ENCODE results near the gene UTP15.

The UTP15 gene

DNA sequence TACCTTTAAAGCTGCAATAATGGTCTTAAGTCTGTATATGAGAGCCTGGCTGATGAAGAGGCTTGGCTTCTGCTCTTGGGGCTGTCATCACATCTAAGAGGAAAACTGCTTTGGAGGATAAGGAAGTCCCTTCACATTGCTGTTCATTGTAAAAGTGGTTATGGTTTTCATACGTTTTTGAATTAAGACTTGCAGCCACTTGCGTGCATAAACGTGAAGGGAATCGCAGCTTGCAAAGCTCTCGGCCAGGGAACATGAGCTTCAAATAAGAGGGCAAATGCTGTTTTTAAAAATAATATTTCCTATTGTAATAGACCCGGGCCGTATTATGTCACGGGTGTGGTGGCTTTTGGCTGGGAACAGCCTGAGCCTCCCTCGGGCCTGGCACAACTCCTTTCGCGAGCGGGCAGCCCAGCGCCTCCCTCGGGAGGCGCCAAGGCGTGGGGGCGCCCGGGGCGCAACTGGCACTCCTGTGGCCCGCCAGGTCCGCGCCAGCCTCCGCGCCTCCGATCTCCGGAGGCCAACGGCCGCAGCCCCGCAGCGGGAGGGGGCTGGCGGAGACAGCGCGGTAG lies 59.9 kb downstream of the UTP15 start:
- no peak for DNase-seq

DNA sequence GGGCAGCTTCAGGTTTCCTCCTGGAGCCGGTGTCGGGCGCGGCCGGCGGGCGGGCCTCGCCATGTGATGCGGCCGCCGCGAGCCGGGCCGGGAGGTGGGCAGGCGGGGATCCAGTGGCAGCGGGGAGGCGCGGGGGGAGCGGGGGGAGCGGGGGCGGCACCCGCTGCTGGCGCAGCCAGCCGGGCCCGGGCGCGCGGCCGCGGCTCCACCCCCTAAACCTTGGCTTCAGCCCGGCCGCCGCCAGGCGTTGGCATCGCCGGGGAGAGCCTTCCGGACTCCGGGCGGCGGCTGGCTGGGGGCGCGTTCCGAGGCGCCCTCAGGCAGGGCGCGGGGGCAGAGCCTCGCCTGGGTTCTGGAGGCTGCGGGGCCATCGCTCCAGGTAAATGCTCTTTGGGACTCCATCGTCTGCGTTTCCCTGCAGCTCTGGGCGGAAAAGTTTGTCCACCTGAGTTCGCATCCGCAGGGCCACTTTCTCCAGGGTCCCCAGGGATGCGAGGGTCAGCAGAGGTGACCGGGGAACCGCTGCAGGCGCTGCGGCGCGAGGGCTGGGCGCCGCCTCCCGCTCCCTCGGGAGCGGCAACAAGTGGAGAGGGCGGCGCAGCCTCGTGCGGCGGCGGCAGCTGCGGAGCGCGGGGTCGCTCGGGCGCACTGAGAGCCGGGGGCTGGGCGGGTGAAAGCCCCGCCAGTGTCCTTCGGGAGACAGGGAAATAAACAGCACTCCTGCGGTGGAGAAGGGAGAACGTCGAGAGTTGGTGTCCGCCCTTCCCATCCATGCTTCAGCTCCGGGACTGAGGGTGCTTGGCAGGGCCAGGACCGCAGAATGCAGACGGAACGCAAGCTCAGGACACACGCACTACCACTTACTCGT lies 60.6 kb downstream of the UTP15 start, which contains the start of gene ARHGEF28:
ARHGEF28 (plus strand) TSS at position 253 of the 868 bp plus-strand sequence. CDS start 58,656 bp downstream, outside the sequence.
- DNase-seq = no peak

DNA sequence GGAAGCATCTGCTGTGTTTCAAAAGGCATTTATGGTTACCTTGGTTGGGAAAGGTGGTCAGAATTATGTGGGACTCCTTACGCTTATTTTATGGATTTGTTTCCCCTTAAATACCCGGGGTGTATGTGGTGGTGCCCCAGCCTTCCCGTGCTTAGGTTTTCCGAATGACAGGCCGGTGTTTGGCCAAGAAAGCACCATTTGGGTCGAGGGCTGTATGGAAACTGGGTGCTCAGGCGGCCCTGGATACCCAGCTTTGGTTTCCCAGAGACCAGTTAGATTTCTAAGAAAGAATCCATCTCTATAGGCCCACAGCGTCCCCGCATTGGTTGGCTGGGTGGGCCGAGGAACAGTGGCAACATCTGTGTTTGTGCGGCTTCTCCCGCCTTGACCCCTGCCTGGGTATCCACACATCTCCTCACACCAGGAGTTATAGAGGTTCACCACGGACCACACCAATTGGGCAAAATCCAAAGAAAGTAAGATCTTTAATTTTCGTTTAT lies 61.3 kb downstream of the UTP15 start:
- DNase-seq = no peak

DNA sequence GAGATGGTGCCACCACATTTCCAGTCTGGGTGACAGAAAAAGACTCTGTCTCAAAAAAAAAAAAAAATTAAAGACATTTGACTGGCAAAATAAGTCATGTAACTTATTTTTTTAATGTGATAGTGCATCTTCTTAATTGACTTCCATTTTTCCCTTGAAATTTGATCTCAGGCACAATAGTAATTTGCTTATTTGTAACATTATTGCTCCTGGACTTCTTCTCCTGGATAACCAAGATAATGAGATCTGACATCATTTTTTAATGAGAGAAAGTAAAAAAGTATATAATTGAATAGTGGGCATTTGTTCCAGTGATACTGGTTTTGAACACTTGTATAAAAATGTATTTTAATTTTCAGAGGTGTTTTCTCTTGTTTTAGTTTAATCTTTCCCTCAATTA lies 63.9 kb downstream of the UTP15 start:
- no peak for DNase-seq

DNA sequence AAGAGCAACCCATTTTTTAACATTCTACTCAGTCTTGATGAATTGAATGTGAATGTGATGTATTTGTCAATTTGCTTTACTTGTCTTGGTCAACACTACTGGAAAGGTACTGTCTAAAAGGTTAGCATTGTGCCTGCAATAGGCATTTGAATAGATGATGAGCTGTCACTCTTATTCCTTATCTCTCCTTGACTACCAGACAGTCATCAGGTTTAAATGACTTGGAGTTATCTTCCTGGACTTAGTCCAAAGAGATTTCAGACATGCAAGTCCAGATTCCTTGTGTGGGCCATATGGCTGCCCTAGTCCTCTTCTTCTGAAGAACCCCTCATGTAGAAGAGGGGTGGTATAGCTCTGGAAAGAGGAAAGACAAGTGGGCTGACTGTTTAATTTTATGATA lies 65.2 kb downstream of the UTP15 start:
- no peak for DNase-seq

DNA sequence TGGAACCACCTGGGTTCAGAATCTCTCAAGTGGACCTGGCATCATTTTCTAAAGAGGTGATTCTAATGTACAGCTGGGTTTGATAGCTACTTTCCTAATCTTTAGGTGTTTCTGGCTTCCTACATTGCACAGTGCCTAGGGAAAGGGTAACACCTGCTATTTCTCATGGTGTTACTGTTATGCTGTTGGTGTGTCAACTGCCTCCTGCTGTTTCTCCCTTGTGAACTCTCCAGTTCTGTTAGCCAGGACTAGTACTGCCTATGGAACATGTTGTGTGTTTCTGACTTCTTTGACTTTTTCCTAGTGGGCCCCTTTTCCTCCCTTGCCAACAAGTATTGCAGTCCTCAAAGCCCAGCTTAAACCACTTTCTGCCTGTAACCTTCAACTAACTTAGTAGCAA lies 66.0 kb downstream of the UTP15 start:
- no peak for DNase-seq
